ENCODE results near the gene DIP2B. TPM values are rescaled to one million over a fixed set of nuclear protein-coding genes. Genes with fewer than 3 reads are reported as not detected.

Gene DIP2B
- total RNA-seq, 2 experiments from 2014 or later = 17.0 to 24.1 TPM

- Histone ChIP-seq H4K20me1 (ENCODE audit: insufficient read depth, low read length) (no peaks in the 10 kb centered on the region), H3K4me1 (ENCODE audit: insufficient read depth, low read length, poor library complexity, severe bottlenecking) (no peaks in the 10 kb centered on the region), H3K9me2 (ENCODE audit: insufficient read depth, low read length) (no peaks in the 10 kb centered on the region), H3K4me3 (ENCODE audit: low read depth, low read length, poor library complexity, severe bottlenecking) (no peak overlapping the region), H3K4me2 (ENCODE audit: low read length) (no peak overlapping the region), H3K9me3 (ENCODE audit: low read length) (peaks cover 6% of the 10 kb centered on the region; the same call in 1 of the 2 replicates), H2AFZ (ENCODE audit: low read length) (no peak overlapping the region), H3K79me2 (ENCODE audit: insufficient read depth, low read depth, low read length) (peaks cover 7% of the 10 kb centered on the region; the same call in 1 of the 2 replicates), H3K27ac (ENCODE audit: low read depth, low read length, poor library complexity, severe bottlenecking) (no peak overlapping the region), H3K36me3 (ENCODE audit: insufficient read depth, low read length) (peaks cover 21% of the 10 kb centered on the region)
- POLR2A ChIA-PET = no interaction called here
- CTCF ChIA-PET (ENCODE audit: unreplicated experiment) = no interaction called here
- no peak for DNase-seq (ENCODE audit: low spot score)
- BruUV-seq (replicated peaks) = no TSS peak
- no peak for TF ChIP-seq EZH2phosphoT487 (IDR thresholded peaks at IDR 0.05; ENCODE audit: borderline replicate concordance, low read depth, low read length)
- TF ChIP-seq, protein P1, sequence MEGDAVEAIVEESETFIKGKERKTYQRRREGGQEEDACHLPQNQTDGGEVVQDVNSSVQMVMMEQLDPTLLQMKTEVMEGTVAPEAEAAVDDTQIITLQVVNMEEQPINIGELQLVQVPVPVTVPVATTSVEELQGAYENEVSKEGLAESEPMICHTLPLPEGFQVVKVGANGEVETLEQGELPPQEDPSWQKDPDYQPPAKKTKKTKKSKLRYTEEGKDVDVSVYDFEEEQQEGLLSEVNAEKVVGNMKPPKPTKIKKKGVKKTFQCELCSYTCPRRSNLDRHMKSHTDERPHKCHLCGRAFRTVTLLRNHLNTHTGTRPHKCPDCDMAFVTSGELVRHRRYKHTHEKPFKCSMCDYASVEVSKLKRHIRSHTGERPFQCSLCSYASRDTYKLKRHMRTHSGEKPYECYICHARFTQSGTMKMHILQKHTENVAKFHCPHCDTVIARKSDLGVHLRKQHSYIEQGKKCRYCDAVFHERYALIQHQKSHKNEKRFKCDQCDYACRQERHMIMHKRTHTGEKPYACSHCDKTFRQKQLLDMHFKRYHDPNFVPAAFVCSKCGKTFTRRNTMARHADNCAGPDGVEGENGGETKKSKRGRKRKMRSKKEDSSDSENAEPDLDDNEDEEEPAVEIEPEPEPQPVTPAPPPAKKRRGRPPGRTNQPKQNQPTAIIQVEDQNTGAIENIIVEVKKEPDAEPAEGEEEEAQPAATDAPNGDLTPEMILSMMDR (conservative IDR thresholded peaks at IDR 0.05; ENCODE audit: low read length) = no peak
- intact Hi-C loops (cut with micrococcal nuclease; ENCODE audit: unreplicated experiment) = no loop called here
Observed at GRCh38 chr12:50527359-50527726, 22.6 kb downstream of the DIP2B start.

GRCh38 chr12:50528800-50529199, 24.0 kb downstream of the DIP2B start:
- no peak overlapping the region for H2AFZ ChIP-seq (ENCODE audit: low read length)
- no peak overlapping the region for H3K4me3 ChIP-seq (ENCODE audit: low read depth, low read length, poor library complexity, severe bottlenecking)
- no peak overlapping the region for H3K4me2 ChIP-seq (ENCODE audit: low read length)
- H3K27ac ChIP-seq (ENCODE audit: low read depth, low read length, poor library complexity, severe bottlenecking) = no peak overlapping the region
- H3K4me1 ChIP-seq (ENCODE audit: insufficient read depth, low read length, poor library complexity, severe bottlenecking) = no peaks in the 10 kb centered on the region
- H3K9me2 ChIP-seq (ENCODE audit: insufficient read depth, low read length) = no peaks in the 10 kb centered on the region
- TF ChIP-seq EZH2phosphoT487 (IDR thresholded peaks at IDR 0.05; ENCODE audit: borderline replicate concordance, low read depth, low read length) = no peak
- TF ChIP-seq, protein P1 (conservative IDR thresholded peaks at IDR 0.05; ENCODE audit: low read length) = no peak
- H4K20me1 ChIP-seq (ENCODE audit: insufficient read depth, low read length) = no peaks in the 10 kb centered on the region
- H3K79me2 ChIP-seq (ENCODE audit: insufficient read depth, low read depth, low read length) = no peaks in the 10 kb centered on the region
- BruUV-seq (replicated peaks) = no TSS peak
- peaks cover 10% of the 10 kb centered on the region; the same call in 1 of the 2 replicates for H3K36me3 ChIP-seq (ENCODE audit: insufficient read depth, low read length)
- intact Hi-C loops (cut with micrococcal nuclease; ENCODE audit: unreplicated experiment) = no loop called here
- POLR2A ChIA-PET = no interaction called here
- CTCF ChIA-PET (ENCODE audit: unreplicated experiment) = no interaction called here
- DNase-seq (ENCODE audit: low spot score) = no peak
- no peaks in the 10 kb centered on the region for H3K9me3 ChIP-seq (ENCODE audit: low read length)

GRCh38 chr12:50529345-50529744, 24.6 kb downstream of the DIP2B start:
- Histone ChIP-seq H3K4me1 (ENCODE audit: insufficient read depth, low read length, poor library complexity, severe bottlenecking) (no peaks in the 10 kb centered on the region), H3K4me2 (ENCODE audit: low read length) (no peak overlapping the region), H3K4me3 (ENCODE audit: low read depth, low read length, poor library complexity, severe bottlenecking) (no peak overlapping the region), H3K9me2 (ENCODE audit: insufficient read depth, low read length) (no peaks in the 10 kb centered on the region), H3K27ac (ENCODE audit: low read depth, low read length, poor library complexity, severe bottlenecking) (no peak overlapping the region), H3K9me3 (ENCODE audit: low read length) (no peaks in the 10 kb centered on the region), H3K79me2 (ENCODE audit: insufficient read depth, low read depth, low read length) (no peaks in the 10 kb centered on the region), H2AFZ (ENCODE audit: low read length) (no peak overlapping the region), H3K36me3 (ENCODE audit: insufficient read depth, low read length) (peaks cover 5% of the 10 kb centered on the region; the same call in 1 of the 2 replicates), H4K20me1 (ENCODE audit: insufficient read depth, low read length) (no peaks in the 10 kb centered on the region)
- BruUV-seq (replicated peaks) = no TSS peak
- no peak for TF ChIP-seq EZH2phosphoT487 (IDR thresholded peaks at IDR 0.05; ENCODE audit: borderline replicate concordance, low read depth, low read length)
- TF ChIP-seq, protein P1 (conservative IDR thresholded peaks at IDR 0.05; ENCODE audit: low read length) = no peak
- ChIA-PET CTCF (ENCODE audit: unreplicated experiment) (no interaction called here), POLR2A (no interaction called here)
- no peak for DNase-seq (ENCODE audit: low spot score)
- intact Hi-C loops (cut with micrococcal nuclease; ENCODE audit: unreplicated experiment) = no loop called here
